Lower leg skin (tissue), 4 donors: ENCODE measurements around the gene ZBTB20. TPM values are rescaled to one million over a fixed set of nuclear protein-coding genes. Genes with fewer than 3 reads are reported as not detected.

Source experiments
- DNase-seq, 2 donors: peaks; one replicate each; pipeline ENCODE4 v3.0.0-alpha.2; 2019; ENCODE audit warnings: low spot score in 2 of 2
- H3K4me3 ChIP-seq: fragments of 200-600 bp; sonication (generic); 2 replicates; pipeline ENCODE4 v1.5.1; 2017; ENCODE audit warnings: mild to moderate bottlenecking, low read depth; ENCODE audit not compliant: poor library complexity, severe bottlenecking
- POLR2A ChIP-seq, 2 donors: fragments of 450-650 bp; IDR thresholded peaks; one replicate each; pipeline ENCODE4 v1.6.1; 2016 to 2017; ENCODE audit warnings: antibody characterized with exemption in 2 of 2, mild to moderate bottlenecking in 1 of 2, moderate library complexity in 1 of 2
- WGBS, 2 donors: methylation state at CpG; one replicate each; pipeline ENCODE4 v1.1.5; 2018; 5-methylcytosine and 5-hydroxymethylcytosine counted together
- intact Hi-C: fragments of 100-400 bp; cut with DNase I; formaldehyde crosslinking; loops from one replicate; pipeline ENCODE4 v1.15.0; 2023; ENCODE audit warnings: low total_unique reads
- total RNA-seq, 4 donors: library from RNA; depleted of rRNA; stranded (reverse); fragments of >200 nt; gene quantifications; one replicate each; pipeline ENCODE4 v1.1.0, GENCODE V29; 2016
- TF ChIP-seq, protein P1 (sequence below), 3 donors: fragments of 450-650 bp; IDR thresholded peaks; one replicate each; pipeline ENCODE4 v1.5.1; 2016; ENCODE audit warnings: antibody characterized with exemption in 3 of 3, mild to moderate bottlenecking in 3 of 3, moderate library complexity in 2 of 3

The ZBTB20 gene
- total RNA-seq, 4 donors from 2014 or later: 22.5 to 41.9 (median 33.1) TPM

DNA sequence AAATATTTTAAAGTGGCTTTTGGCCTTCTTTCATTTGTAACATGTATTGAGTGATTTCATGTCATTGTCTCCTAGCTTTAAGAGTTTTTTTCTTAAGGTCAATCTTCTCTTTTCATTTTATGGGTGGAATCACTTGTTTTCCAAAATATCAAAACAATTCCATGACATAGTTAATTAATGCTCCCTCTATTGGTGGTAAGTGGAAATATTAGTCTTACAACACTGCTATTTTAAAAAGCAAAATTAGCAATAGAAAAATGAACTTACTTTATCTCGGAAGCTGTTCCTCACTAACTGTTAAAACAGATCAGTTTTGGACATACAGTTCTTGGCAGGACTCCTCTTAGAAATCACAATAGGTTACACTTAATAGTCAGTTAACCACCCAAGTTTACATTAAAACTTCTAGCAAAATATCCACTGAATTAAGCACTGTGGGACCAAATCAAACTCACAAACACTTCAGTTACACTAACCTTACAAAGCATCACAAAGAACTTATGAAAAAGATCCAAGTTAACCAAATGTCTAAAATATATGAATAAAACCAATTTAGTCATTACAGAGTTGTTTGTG, 810.9 kb downstream of the ZBTB20 start:
- intact Hi-C loops: no loop called here
- no peak for TF ChIP-seq POLR2A (IDR thresholded peaks at IDR 0.05)
- TF ChIP-seq, protein P1, sequence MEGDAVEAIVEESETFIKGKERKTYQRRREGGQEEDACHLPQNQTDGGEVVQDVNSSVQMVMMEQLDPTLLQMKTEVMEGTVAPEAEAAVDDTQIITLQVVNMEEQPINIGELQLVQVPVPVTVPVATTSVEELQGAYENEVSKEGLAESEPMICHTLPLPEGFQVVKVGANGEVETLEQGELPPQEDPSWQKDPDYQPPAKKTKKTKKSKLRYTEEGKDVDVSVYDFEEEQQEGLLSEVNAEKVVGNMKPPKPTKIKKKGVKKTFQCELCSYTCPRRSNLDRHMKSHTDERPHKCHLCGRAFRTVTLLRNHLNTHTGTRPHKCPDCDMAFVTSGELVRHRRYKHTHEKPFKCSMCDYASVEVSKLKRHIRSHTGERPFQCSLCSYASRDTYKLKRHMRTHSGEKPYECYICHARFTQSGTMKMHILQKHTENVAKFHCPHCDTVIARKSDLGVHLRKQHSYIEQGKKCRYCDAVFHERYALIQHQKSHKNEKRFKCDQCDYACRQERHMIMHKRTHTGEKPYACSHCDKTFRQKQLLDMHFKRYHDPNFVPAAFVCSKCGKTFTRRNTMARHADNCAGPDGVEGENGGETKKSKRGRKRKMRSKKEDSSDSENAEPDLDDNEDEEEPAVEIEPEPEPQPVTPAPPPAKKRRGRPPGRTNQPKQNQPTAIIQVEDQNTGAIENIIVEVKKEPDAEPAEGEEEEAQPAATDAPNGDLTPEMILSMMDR (IDR thresholded peaks at IDR 0.05): no peak
- 80 to 98% methylated on average over 1 of the region's 1 CpG for WGBS, 2 donors
- no peak overlapping the region for H3K4me3 ChIP-seq
- no peak for DNase-seq

- no peak overlapping the region for H3K4me3 ChIP-seq
- WGBS, 2 donors: 93 to 96% methylated on average over 2 of the region's 2 CpGs
- DNase-seq: no peak
- TF ChIP-seq, protein P1 (IDR thresholded peaks at IDR 0.05): no peak
- TF ChIP-seq POLR2A (IDR thresholded peaks at IDR 0.05): no peak
- intact Hi-C loops: no loop called here
Measured at GRCh38 chr3:114333923-114334240, 813.2 kb downstream of the ZBTB20 start.

- TF ChIP-seq, protein P1 (IDR thresholded peaks at IDR 0.05): no peak
- no peak for TF ChIP-seq POLR2A (IDR thresholded peaks at IDR 0.05)
- no peak for DNase-seq
- H3K4me3 ChIP-seq: no peak overlapping the region
- intact Hi-C loops: no loop called here
- 81% methylated on average over 4 of the region's 4 CpGs for WGBS, 2 donors
Measured at GRCh38 chr3:114333180-114333922, 813.7 kb downstream of the ZBTB20 start.

GRCh38 chr3:114332342-114333179, 814.5 kb downstream of the ZBTB20 start:
- H3K4me3 ChIP-seq: no peak overlapping the region
- DNase-seq: no peak
- intact Hi-C loops: no loop called here
- WGBS, 2 donors: 92 to 95% methylated on average over 5 of the region's 5 CpGs
- no peak for TF ChIP-seq POLR2A (IDR thresholded peaks at IDR 0.05)
- TF ChIP-seq, protein P1 (IDR thresholded peaks at IDR 0.05): no peak

DNA sequence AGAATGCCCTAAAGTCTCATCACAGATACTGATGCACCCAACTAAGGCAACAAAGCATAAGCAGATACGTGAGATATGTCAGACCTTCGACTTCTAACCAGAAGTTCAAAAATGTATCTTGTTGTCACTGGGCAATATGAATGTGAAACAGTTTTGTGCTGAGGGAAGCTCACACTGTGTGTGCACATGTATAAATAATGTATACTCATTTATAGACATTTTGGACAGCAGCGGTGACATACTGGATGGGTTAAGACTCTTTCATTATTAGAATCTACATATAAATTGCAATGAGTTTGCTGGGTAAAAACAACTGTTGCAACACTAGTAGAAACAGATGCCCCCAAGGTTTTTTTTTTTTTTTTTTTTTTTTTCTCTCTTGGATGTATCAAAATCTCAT, 815.4 kb downstream of the ZBTB20 start:
- intact Hi-C loops: no loop called here
- WGBS, 2 donors: 94 to 96% methylated on average over 3 of the region's 3 CpGs
- TF ChIP-seq POLR2A (IDR thresholded peaks at IDR 0.05): no peak
- TF ChIP-seq, protein P1 (IDR thresholded peaks at IDR 0.05): no peak

More for the DNA sequence above, 815.4 kb downstream of the ZBTB20 start:
- DNase-seq: no peak
- no peak overlapping the region for H3K4me3 ChIP-seq
